Measurements from ENCODE around the gene SIDT1.

SIDT1 gene

DNA sequence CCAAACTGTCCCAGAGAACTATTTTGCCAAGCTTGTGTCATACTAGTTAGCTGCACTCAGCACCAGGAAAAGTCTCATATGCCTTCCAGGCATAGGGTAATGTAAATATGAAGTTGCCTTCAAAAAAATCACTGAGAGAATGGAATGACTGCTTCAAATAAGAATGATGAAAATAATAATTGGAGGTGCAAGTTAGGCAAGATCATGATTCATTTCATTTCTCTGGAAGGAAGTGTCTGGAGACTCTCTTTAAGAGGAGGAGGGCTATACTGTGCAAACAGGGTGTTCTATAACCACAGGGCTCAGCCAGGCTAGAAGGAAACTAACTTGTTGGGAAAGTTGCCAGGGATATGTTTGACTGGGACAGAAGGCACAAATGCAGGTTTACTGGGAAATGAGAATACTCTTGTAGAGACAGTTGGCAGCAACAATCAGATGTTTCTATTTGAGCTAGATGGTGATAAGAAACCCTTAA, 4.3 kb downstream of the SIDT1 start:
- no peaks in the 10 kb centered on the region for H4K20me1 ChIP-seq (ENCODE audit: insufficient read depth, low read length, poor library complexity, severe bottlenecking)
- no peaks in the 10 kb centered on the region for H3K9me2 ChIP-seq (replicated peaks; ENCODE audit: low read depth, low read length)
- peaks cover 14% of the 10 kb centered on the region for H3K27me3 ChIP-seq (ENCODE audit: insufficient read depth, low read length, poor library complexity, severe bottlenecking)
- H3K4me3 ChIP-seq (ENCODE audit: low read length, poor library complexity, severe bottlenecking) = peak overlapping the region; percentile 77
- no peak for TF ChIP-seq EZH2phosphoT487 (IDR thresholded peaks at IDR 0.05; ENCODE audit: borderline replicate concordance)
- TF ChIP-seq, protein P1, sequence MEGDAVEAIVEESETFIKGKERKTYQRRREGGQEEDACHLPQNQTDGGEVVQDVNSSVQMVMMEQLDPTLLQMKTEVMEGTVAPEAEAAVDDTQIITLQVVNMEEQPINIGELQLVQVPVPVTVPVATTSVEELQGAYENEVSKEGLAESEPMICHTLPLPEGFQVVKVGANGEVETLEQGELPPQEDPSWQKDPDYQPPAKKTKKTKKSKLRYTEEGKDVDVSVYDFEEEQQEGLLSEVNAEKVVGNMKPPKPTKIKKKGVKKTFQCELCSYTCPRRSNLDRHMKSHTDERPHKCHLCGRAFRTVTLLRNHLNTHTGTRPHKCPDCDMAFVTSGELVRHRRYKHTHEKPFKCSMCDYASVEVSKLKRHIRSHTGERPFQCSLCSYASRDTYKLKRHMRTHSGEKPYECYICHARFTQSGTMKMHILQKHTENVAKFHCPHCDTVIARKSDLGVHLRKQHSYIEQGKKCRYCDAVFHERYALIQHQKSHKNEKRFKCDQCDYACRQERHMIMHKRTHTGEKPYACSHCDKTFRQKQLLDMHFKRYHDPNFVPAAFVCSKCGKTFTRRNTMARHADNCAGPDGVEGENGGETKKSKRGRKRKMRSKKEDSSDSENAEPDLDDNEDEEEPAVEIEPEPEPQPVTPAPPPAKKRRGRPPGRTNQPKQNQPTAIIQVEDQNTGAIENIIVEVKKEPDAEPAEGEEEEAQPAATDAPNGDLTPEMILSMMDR (conservative IDR thresholded peaks at IDR 0.05; ENCODE audit: low read length) = no peak
- H3K79me2 ChIP-seq (ENCODE audit: insufficient read depth, low read length) = peaks cover 16% of the 10 kb centered on the region; the same call in 1 of the 2 replicates
- H2AFZ ChIP-seq (ENCODE audit: low read length) = no peak overlapping the region
- peaks cover 44% of the 10 kb centered on the region for H3K4me1 ChIP-seq (ENCODE audit: insufficient read depth, low read length, poor library complexity, severe bottlenecking)
- H3K4me2 ChIP-seq (ENCODE audit: low read depth, low read length, poor library complexity, severe bottlenecking) = peak overlapping the region; percentile 71
- no peak overlapping the region for H3K9ac ChIP-seq (ENCODE audit: low read depth, low read length, poor library complexity, severe bottlenecking)
- no peaks in the 10 kb centered on the region for H3K36me3 ChIP-seq (ENCODE audit: insufficient read depth, low read length)
- no peaks in the 10 kb centered on the region for H3K9me3 ChIP-seq (ENCODE audit: insufficient read depth, low read depth, low read length)
- no peaks in the 10 kb centered on the region for H3F3A ChIP-seq (ENCODE audit: low read depth)

DNA sequence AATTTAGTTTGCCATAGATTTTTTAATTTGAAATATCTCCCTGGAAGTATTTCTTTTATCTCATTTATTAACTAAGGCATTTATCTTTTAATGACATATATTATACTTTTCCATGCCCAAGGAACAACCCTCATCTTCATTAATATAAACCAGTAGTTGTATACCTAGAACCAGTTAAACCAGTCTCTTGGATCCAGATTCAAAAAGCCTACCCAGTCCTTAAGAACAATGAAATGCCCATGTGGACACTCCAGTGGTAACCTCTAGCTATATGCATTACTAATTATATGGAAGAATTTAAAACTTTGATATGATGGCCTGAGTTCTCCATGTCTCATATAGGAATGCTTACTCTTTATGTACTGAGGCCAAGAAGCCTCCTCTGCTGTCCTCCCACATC, 4.8 kb downstream of the SIDT1 start:
- TF ChIP-seq EZH2phosphoT487 (IDR thresholded peaks at IDR 0.05; ENCODE audit: borderline replicate concordance) = no peak
- TF ChIP-seq, protein P1 (conservative IDR thresholded peaks at IDR 0.05; ENCODE audit: low read length) = no peak
- peaks cover 16% of the 10 kb centered on the region; the same call in 1 of the 2 replicates for H3K79me2 ChIP-seq (ENCODE audit: insufficient read depth, low read length)
- no peak overlapping the region for H2AFZ ChIP-seq (ENCODE audit: low read length)
- H3K4me2 ChIP-seq (ENCODE audit: low read depth, low read length, poor library complexity, severe bottlenecking) = peak overlapping the region; percentile 71
- no peaks in the 10 kb centered on the region for H3K36me3 ChIP-seq (ENCODE audit: insufficient read depth, low read length)
- H3F3A ChIP-seq (ENCODE audit: low read depth) = no peaks in the 10 kb centered on the region
- no peaks in the 10 kb centered on the region for H4K20me1 ChIP-seq (ENCODE audit: insufficient read depth, low read length, poor library complexity, severe bottlenecking)
- H3K9me2 ChIP-seq (replicated peaks; ENCODE audit: low read depth, low read length) = no peaks in the 10 kb centered on the region
- no peaks in the 10 kb centered on the region for H3K9me3 ChIP-seq (ENCODE audit: insufficient read depth, low read depth, low read length)
- no peak overlapping the region for H3K9ac ChIP-seq (ENCODE audit: low read depth, low read length, poor library complexity, severe bottlenecking)
- H3K4me3 ChIP-seq (ENCODE audit: low read length, poor library complexity, severe bottlenecking) = peak overlapping the region; percentile 30
- H3K27me3 ChIP-seq (ENCODE audit: insufficient read depth, low read length, poor library complexity, severe bottlenecking) = peaks cover 14% of the 10 kb centered on the region
- H3K4me1 ChIP-seq (ENCODE audit: insufficient read depth, low read length, poor library complexity, severe bottlenecking) = peaks cover 39% of the 10 kb centered on the region

DNA sequence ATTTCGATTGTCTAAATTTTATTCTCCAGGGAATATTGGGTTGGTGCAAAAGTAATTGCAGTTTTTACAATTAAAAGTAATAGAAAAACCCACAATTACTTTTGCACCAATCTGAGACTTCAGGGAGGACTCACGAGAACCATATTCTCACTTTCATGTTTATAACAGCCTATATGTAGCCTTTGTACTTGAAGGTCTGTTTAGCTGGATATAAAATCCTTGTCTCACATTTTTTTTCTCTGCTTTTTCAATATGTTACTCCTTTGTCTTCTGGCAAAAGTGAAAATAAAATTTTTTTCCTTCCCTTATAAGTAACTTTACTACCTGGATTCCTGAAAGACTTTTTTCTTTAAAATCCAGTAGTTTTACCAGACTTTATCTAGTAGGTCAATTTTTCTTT, 9.2 kb downstream of the SIDT1 start:
- Histone ChIP-seq H3K9me2 (replicated peaks; ENCODE audit: low read depth, low read length) (no peaks in the 10 kb centered on the region), H3F3A (ENCODE audit: low read depth) (no peaks in the 10 kb centered on the region), H3K4me2 (ENCODE audit: low read depth, low read length, poor library complexity, severe bottlenecking) (no peak overlapping the region), H3K79me2 (ENCODE audit: insufficient read depth, low read length) (no peaks in the 10 kb centered on the region), H3K9ac (ENCODE audit: low read depth, low read length, poor library complexity, severe bottlenecking) (no peak overlapping the region), H2AFZ (ENCODE audit: low read length) (no peak overlapping the region), H3K9me3 (ENCODE audit: insufficient read depth, low read depth, low read length) (no peaks in the 10 kb centered on the region), H3K27me3 (ENCODE audit: insufficient read depth, low read length, poor library complexity, severe bottlenecking) (no peaks in the 10 kb centered on the region), H4K20me1 (ENCODE audit: insufficient read depth, low read length, poor library complexity, severe bottlenecking) (no peaks in the 10 kb centered on the region), H3K4me1 (ENCODE audit: insufficient read depth, low read length, poor library complexity, severe bottlenecking) (peaks cover 9% of the 10 kb centered on the region), H3K4me3 (ENCODE audit: low read length, poor library complexity, severe bottlenecking) (no peak overlapping the region), H3K36me3 (ENCODE audit: insufficient read depth, low read length) (no peaks in the 10 kb centered on the region)
- TF ChIP-seq EZH2phosphoT487 (IDR thresholded peaks at IDR 0.05; ENCODE audit: borderline replicate concordance) = no peak
- TF ChIP-seq, protein P1 (conservative IDR thresholded peaks at IDR 0.05; ENCODE audit: low read length) = no peak
